ENCODE data around the gene SLC35B4.

Gene SLC35B4

GRCh38 chr7:134328900-134329299, 12.2 kb upstream of the SLC35B4 start:
- H3K4me3 ChIP-seq (ENCODE audit: low read depth, low read length), result no peak overlapping the region
- DNase-seq (ENCODE audit: low read depth, low spot score), result no peak
- no peak for TF ChIP-seq CTCF (IDR thresholded peaks at IDR 0.05; ENCODE audit: low read depth, low read length)
- in situ Hi-C loops (cut with HindIII; ENCODE audit: low sequenced_read_pairs), result no loop called here

GRCh38 chr7:134327896-134328295, 11.2 kb upstream of the SLC35B4 start:
- DNase-seq (ENCODE audit: low read depth, low spot score), result peak; percentile 47
- TF ChIP-seq CTCF (IDR thresholded peaks at IDR 0.05; ENCODE audit: low read depth, low read length), result peak; percentile 63
- no peak overlapping the region for H3K4me3 ChIP-seq (ENCODE audit: low read depth, low read length)
- in situ Hi-C loops (cut with HindIII; ENCODE audit: low sequenced_read_pairs), result no loop called here

GRCh38 chr7:134324107-134324506, 7.4 kb upstream of the SLC35B4 start:
- DNase-seq (ENCODE audit: low read depth, low spot score), result no peak
- in situ Hi-C loops (cut with HindIII; ENCODE audit: low sequenced_read_pairs), result no loop called here
- no peak overlapping the region for H3K4me3 ChIP-seq (ENCODE audit: low read depth, low read length)
- no peak for TF ChIP-seq CTCF (IDR thresholded peaks at IDR 0.05; ENCODE audit: low read depth, low read length)

GRCh38 chr7:134320201-134320600, 3.5 kb upstream of the SLC35B4 start:
- no peak for DNase-seq (ENCODE audit: low read depth, low spot score)
- no peak overlapping the region for H3K4me3 ChIP-seq (ENCODE audit: low read depth, low read length)
- in situ Hi-C loops (cut with HindIII; ENCODE audit: low sequenced_read_pairs), result no loop called here
- TF ChIP-seq CTCF (IDR thresholded peaks at IDR 0.05; ENCODE audit: low read depth, low read length), result no peak

- TF ChIP-seq CTCF (IDR thresholded peaks at IDR 0.05; ENCODE audit: low read depth, low read length), result no peak
- no peak overlapping the region for H3K4me3 ChIP-seq (ENCODE audit: low read depth, low read length)
- in situ Hi-C loops (cut with HindIII; ENCODE audit: low sequenced_read_pairs), result no loop called here
- DNase-seq (ENCODE audit: low read depth, low spot score), result no peak
Measured at GRCh38 chr7:134318443-134318842, 1.7 kb upstream of the SLC35B4 start.

- peak overlapping the region; percentile 77 for H3K4me3 ChIP-seq (ENCODE audit: low read depth, low read length)
- TF ChIP-seq CTCF (IDR thresholded peaks at IDR 0.05; ENCODE audit: low read depth, low read length), result no peak
- in situ Hi-C loops (cut with HindIII; ENCODE audit: low sequenced_read_pairs), result no loop called here
- no peak for DNase-seq (ENCODE audit: low read depth, low spot score)
Measured at GRCh38 chr7:134317434-134317833, 704 bp upstream of the SLC35B4 start.

All from astrocyte of the spinal cord (primary cell).